ENCODE results near the gene ELOA. TPM values are rescaled to one million over a fixed set of nuclear protein-coding genes. Genes with fewer than 3 reads are reported as not detected.
A peak's percentile ranks its signal among the peaks of the same experiment; 100 is the strongest.

The ELOA gene
- total and polyA plus RNA-seq, 2 of the 13 experiments (the other 11 are each of a cell fraction or from before 2014, with no cell fraction given), result 14.2 to 28.5 TPM

- TF ChIP-seq ZNF280B (CRISPR knock-in tag; IDR thresholded peaks at IDR 0.05; ENCODE audit: borderline replicate concordance) (no peak), FOXK2 (IDR thresholded peaks at IDR 0.05) (no peak), FOSL2 (CRISPR knock-in tag; IDR thresholded peaks at IDR 0.05) (peak; percentile 30; the same call in 1 of the 2 replicates), PHF5A (CRISPR knock-in tag; IDR thresholded peaks at IDR 0.05; ENCODE audit: low read depth, unreplicated experiment) (no peak), SYNCRIP (IDR thresholded peaks at IDR 0.05; ENCODE audit: insufficient read depth, low read depth, low read length) (no peak), ZNF12 (CRISPR knock-in tag; IDR thresholded peaks at IDR 0.05) (no peak), POGK (CRISPR knock-in tag; conservative IDR thresholded peaks at IDR 0.05) (no peak), SMYD3 (CRISPR knock-in tag; IDR thresholded peaks at IDR 0.05) (no peak), CBX5 (CRISPR knock-in tag; IDR thresholded peaks at IDR 0.05; ENCODE audit: borderline replicate concordance) (no peak), ZSCAN9 (CRISPR knock-in tag; IDR thresholded peaks at IDR 0.05; ENCODE audit: borderline replicate concordance) (no peak), ZNF772 (CRISPR knock-in tag; IDR thresholded peaks at IDR 0.05) (no peak), ELF3 (CRISPR knock-in tag; IDR thresholded peaks at IDR 0.05) (no peak), STAT6 (CRISPR knock-in tag; IDR thresholded peaks at IDR 0.05; ENCODE audit: borderline replicate concordance) (no peak), ZNF775 (CRISPR knock-in tag; IDR thresholded peaks at IDR 0.05; ENCODE audit: borderline replicate concordance) (no peak), KAT2B (IDR thresholded peaks at IDR 0.05; ENCODE audit: borderline replicate concordance, low read depth, low read length) (no peak), NR2C2 (CRISPR knock-in tag; IDR thresholded peaks at IDR 0.05; ENCODE audit: borderline replicate concordance) (0 out of 2 replicates have a peak, but pooled peaks have one; percentile 31), KMT2B (CRISPR knock-in tag; IDR thresholded peaks at IDR 0.05) (no peak), FOXP1 (IDR thresholded peaks at IDR 0.05) (no peak), FOXP1 (CRISPR knock-in tag; IDR thresholded peaks at IDR 0.05) (no peak), BCLAF1 (IDR thresholded peaks at IDR 0.05) (no peak), ZNF709 (CRISPR knock-in tag; IDR thresholded peaks at IDR 0.05) (no peak), CEBPB (IDR thresholded peaks at IDR 0.05; ENCODE audit: borderline replicate concordance, low read depth, low read length) (peak; percentile 87), ZNF235 (CRISPR knock-in tag; IDR thresholded peaks at IDR 0.05; ENCODE audit: borderline replicate concordance) (no peak), CEBPG (CRISPR knock-in tag; IDR thresholded peaks at IDR 0.05) (peak; percentile 85)
Measured at GRCh38 chr1:23752909-23753308, 9.6 kb downstream of the ELOA start (continued).
